GM19324 (cell line): Measurements from ENCODE around the gene USB1.

ENCODE experiments used
- ATAC-seq: cut with Tn5 transposase; IDR thresholded peaks from one replicate; pipeline ENCODE4 v1.9.1; 2021; ENCODE audit warnings: mild to moderate bottlenecking, moderate library complexity; ENCODE audit not compliant: unreplicated experiment, low FRiP score

The USB1 gene

GRCh38 chr16:58044266-58045019 lies 43.2 kb downstream of the USB1 start:
- ATAC-seq, result no peak

DNA sequence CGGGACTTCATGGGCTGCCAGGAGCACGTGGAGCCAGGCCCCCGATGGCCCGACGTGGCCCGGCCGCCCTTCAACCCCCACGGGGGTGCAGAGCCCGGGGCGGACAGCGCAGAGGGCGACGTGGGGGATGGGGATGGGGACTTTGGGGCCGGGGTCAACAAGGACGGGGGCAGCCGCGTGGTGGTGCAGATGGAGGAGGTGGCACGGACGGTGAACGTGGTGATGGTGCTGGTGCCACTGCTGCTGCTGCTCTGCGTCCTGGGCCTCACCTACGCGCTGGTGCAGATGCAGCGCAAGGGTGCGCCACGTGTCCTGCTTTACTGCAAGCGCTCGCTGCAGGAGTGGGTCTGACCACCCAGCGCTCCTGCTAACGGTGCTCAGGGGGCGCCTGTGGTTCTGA lies 43.9 kb downstream of the USB1 start:
- ATAC-seq, result no peak

GRCh38 chr16:58046054-58046881 lies 45.1 kb downstream of the USB1 start:
- no peak for ATAC-seq

DNA sequence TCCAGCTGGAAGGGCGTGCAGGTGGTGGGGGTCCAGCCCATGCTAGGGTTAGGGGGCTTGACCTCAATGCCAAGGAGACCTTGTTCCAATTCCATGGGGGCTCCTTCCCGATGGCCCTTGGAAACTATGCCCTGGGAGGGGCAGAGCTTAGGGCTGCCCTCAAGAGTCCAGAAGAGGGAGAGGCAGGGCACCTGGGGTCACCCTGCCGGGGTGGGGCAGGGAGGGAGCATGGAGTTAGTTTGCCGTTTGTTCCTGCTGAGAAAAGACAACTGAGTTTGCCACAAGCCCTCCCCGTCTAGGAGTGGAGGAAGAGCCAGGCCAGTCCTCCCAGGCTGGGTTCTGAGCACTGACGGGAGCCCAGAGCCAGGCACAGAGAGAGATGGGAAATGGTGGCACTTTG lies 45.7 kb downstream of the USB1 start:
- no peak for ATAC-seq

GRCh38 chr16:58047557-58048348 lies 46.5 kb downstream of the USB1 start:
- no peak for ATAC-seq

DNA sequence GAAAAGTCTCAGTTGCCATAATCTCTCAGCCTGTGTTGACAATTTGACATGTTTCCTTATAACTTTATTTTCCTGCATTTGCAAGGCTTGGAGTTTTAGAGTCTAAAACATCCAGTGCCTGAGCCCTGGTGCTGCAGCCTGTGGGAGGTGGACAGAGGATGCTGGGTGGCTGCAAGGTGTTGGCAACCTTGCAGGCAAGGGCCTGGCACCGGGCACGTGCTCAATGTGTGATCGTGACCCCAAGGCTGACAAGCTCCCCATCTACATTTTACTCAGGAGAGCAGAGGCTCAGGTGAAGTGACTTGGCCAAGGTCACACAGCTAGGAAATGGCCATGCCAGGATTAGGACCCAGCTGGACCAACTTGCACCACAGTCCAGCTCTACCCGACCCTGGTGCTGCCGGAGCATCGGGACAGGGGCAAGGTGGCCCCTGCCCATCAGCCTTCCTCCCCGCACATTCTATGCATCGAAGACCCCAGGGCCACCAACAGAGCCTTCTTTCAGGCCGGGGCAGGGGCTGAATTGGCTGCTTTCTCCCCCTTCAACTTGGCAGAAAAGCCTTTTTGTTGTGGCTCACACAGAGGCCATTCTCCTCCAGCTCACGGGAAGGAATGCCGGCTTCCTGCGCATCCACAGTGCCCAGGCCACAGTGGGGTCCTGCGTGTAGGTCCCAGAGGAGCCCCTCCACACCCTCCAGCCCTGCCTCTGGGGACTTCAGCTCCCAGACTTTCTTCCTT lies 47.5 kb downstream of the USB1 start:
- no peak for ATAC-seq

- ATAC-seq, result no peak
Measured at GRCh38 chr16:58049232-58050185, 48.3 kb downstream of the USB1 start.

GRCh38 chr16:58051296-58051695 lies 50.1 kb downstream of the USB1 start:
- ATAC-seq, result no peak

DNA sequence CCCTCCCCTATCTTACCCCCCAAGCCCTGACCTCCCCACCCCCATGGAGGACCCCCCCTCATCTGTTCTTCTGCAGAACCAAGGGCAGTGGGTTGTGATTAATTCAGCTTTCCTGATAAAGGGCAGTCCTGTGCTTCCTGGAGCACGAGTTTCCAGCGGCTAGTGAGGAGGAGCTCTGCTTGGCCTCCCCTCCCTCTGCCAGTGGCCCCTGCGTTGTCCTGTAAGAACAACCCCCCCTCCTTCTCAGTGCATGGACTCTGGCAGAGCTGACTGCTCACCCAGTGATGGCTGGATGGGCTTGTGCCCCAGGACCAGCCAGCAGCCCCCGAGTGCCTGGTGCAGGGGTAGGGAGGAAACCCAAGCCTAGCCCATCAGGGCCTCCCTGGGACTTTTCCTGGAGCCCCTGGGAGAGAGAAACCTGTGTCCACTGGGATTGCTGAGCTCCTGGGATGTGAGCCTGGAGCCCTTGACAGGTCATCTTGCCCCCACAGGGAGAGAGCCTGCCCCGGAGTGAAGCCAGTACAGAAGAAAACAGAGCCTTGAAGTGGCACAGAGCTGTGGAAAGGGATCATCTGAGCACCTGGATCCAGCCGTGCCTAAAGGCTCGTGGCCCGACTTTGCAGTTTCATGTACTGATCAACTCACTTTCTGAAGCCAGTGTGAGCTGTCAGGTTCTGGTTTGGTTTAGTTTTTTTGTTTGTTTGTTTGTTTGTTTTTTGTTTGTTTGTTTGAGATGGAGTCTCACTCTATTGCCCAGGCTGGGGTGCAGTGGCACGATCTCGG lies 50.8 kb downstream of the USB1 start:
- ATAC-seq, result no peak

DNA sequence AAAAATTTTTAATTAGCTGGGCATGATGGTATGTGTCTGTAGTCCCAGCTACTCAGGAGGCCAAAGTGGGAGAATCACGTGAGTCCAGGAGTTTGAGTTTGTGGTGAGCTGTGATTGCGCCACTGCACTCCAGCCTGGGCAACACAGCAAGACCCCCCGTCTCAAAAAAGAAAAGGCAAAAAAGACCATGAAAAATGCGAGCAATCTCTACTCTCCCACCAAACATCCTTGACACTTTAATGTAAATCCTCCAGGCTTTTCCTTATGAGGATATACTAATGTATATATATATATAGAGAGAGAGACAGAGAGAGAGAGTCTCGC lies 52.4 kb downstream of the USB1 start:
- no peak for ATAC-seq

- no peak for ATAC-seq
Measured at GRCh38 chr16:58054289-58054688, 53.1 kb downstream of the USB1 start.

GRCh38 chr16:58056580-58056979 lies 55.4 kb downstream of the USB1 start:
- no peak for ATAC-seq

- ATAC-seq, result no peak
Measured at GRCh38 chr16:58057121-58057520, 55.9 kb downstream of the USB1 start.

GRCh38 chr16:58057784-58058183 lies 56.6 kb downstream of the USB1 start:
- no peak for ATAC-seq

- no peak for ATAC-seq
Measured at GRCh38 chr16:58062821-58063220, 61.6 kb downstream of the USB1 start.

GRCh38 chr16:58063377-58064076 lies 62.3 kb downstream of the USB1 start:
- no peak for ATAC-seq

- no peak for ATAC-seq
Measured at GRCh38 chr16:58070585-58070984, 69.4 kb downstream of the USB1 start.
